Astrocyte (in vitro differentiated cells and primary cell): ENCODE results near the gene ZNF48. TPM values are rescaled to one million over a fixed set of nuclear protein-coding genes. Genes with fewer than 3 reads are reported as not detected.

Experiments used
- DNase-seq: peaks from one replicate; pipeline ENCODE4 v3.0.0-alpha.2; 2010; ENCODE audit warnings: low read depth
- FAIRE-seq: peaks from 2 replicates; lab custom pipeline; 2011; peaks lifted over from hg19 to GRCh38; lab: Jason Lieb, UNC
- H2AFZ ChIP-seq: 2 replicates; pipeline ENCODE4 v1.6.0; 2012; ENCODE audit warnings: low read depth, low read length, inconsistent platforms
- H3K27ac ChIP-seq: 2 replicates; pipeline ENCODE4 v1.5.1; 2011; ENCODE audit warnings: low read depth, low read length, inconsistent platforms
- H3K27me3 ChIP-seq: 2 replicates; pipeline ENCODE4 v1.6.0; 2011; ENCODE audit warnings: low read length, inconsistent platforms; ENCODE audit not compliant: insufficient read depth
- H3K36me3 ChIP-seq: 2 replicates; pipeline ENCODE4 v1.5.1; 2011; ENCODE audit warnings: low read length, inconsistent platforms; ENCODE audit not compliant: insufficient read depth
- H3K4me1 ChIP-seq: 2 replicates; pipeline ENCODE4 v1.5.1; 2011; ENCODE audit warnings: low read length, inconsistent platforms; ENCODE audit not compliant: insufficient read depth
- H3K4me2 ChIP-seq: 2 replicates; pipeline ENCODE4 v1.6.0; 2012; ENCODE audit warnings: low read length, inconsistent platforms
- H3K4me3 ChIP-seq: 2 replicates; pipeline ENCODE4 v1.5.1; 2011; ENCODE audit warnings: low read depth, mild to moderate bottlenecking, low read length, inconsistent platforms; ENCODE audit not compliant: insufficient read depth
- H3K79me2 ChIP-seq: 2 replicates; pipeline ENCODE4 v1.6.0; 2012; ENCODE audit warnings: mild to moderate bottlenecking, low read length, inconsistent platforms; ENCODE audit not compliant: insufficient read depth
- H3K9ac ChIP-seq: 2 replicates; pipeline ENCODE4 v1.6.0; 2012; ENCODE audit warnings: mild to moderate bottlenecking, low read length, inconsistent platforms
- H3K9me3 ChIP-seq: 2 replicates; pipeline ENCODE4 v1.5.1; 2012; ENCODE audit warnings: low read depth, mild to moderate bottlenecking, low read length, inconsistent platforms; ENCODE audit not compliant: insufficient read depth
- H4K20me1 ChIP-seq: 2 replicates; pipeline ENCODE4 v1.6.0; 2012; ENCODE audit warnings: low read length, inconsistent platforms; ENCODE audit not compliant: insufficient read depth
- H3K27ac Mint-ChIP-seq: one replicate; pipeline ENCODE4 v1.8.0; 2021; ENCODE audit warnings: mild to moderate bottlenecking, mixed read lengths; ENCODE audit not compliant: unreplicated experiment
- H3K27me3 Mint-ChIP-seq: one replicate; pipeline ENCODE4 v1.8.0; 2021; ENCODE audit warnings: low read depth, mixed read lengths; ENCODE audit not compliant: unreplicated experiment
- H3K36me3 Mint-ChIP-seq: one replicate; pipeline ENCODE4 v1.8.0; 2021; ENCODE audit warnings: low read depth, mixed read lengths; ENCODE audit not compliant: unreplicated experiment
- H3K4me1 Mint-ChIP-seq: one replicate; pipeline ENCODE4 v1.8.0; 2021; ENCODE audit warnings: low read depth, mixed read lengths; ENCODE audit not compliant: unreplicated experiment
- H3K4me3 Mint-ChIP-seq: one replicate; pipeline ENCODE4 v1.8.0; 2021; ENCODE audit warnings: mild to moderate bottlenecking, moderate library complexity, mixed read lengths; ENCODE audit not compliant: unreplicated experiment
- H3K9me3 Mint-ChIP-seq: one replicate; pipeline ENCODE4 v1.8.0; 2021; ENCODE audit warnings: mild to moderate bottlenecking, mixed read lengths; ENCODE audit not compliant: unreplicated experiment
- EZH2 ChIP-seq: IDR thresholded peaks from 2 replicates; pipeline ENCODE4 v1.6.1; 2012; ENCODE audit warnings: mild to moderate bottlenecking, low read length, inconsistent platforms; ENCODE audit not compliant: insufficient read depth
- total RNA-seq: library from RNA; stranded (reverse); gene quantifications from 2 replicates; pipeline ENCODE4 v1.2.1, GENCODE V29; 2021
- TF ChIP-seq, protein P1 (sequence below): IDR thresholded peaks from 2 replicates; pipeline ENCODE4 v1.5.1; 2011; ENCODE audit warnings: low read depth, mild to moderate bottlenecking, inconsistent platforms, low read length, moderate library complexity; ENCODE audit not compliant: insufficient read depth

Gene ZNF48
- total RNA-seq, 1 donor from 2014 or later, result 19.5 TPM

- no peaks in the 10 kb centered on the region for H3K27me3 Mint-ChIP-seq
- FAIRE-seq (peak; percentile 98), DNase-seq (peak; percentile 100)
Observed at GRCh38 chr16:30370456-30371247, 24.6 kb upstream of the ZNF48 start, which contains the start of gene TBC1D10B. Gene TBC1D10B (minus strand): TSS chr16:30370494. CDS start chr16:30370183, 311 bp downstream.

DNA sequence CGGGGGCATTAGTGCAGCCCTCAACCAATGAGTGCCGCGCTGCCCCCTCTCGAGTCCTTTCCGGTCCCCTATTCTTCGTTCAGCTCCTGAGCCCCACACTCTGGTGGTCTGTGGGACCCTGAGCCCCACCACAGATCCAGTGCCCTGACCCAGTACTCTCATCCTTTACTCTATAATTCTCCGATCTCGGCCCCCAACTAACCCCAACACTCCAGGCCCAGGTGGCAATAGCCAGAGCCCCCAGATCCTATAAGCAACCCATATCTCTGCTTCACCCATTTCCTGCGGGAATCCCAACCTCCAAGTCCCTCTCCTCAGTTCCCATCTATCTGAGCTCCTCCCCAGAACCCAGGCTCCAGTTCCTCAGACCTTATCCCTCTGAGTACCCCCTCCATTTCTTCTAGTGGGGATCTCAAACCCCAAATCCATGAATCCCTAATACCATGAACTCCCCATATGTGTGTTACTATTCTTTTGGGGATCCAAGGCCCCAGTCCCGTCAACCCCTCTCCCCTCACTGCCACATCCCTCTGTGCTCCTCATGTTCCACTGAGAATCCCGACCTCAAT is 23.9 kb upstream of the ZNF48 start:
- Histone ChIP-seq H2AFZ (peak overlapping the region; percentile 68), H3K4me2 (peak overlapping the region; percentile 88), H4K20me1 (peaks cover 33% of the 10 kb centered on the region), H3K79me2 (peaks cover 37% of the 10 kb centered on the region), H3K27ac (peak overlapping the region; percentile 58), H3K9me3 (no peaks in the 10 kb centered on the region), H3K4me1 (peaks cover 20% of the 10 kb centered on the region), H3K27me3 (no peaks in the 10 kb centered on the region), H3K36me3 (peaks cover 3% of the 10 kb centered on the region), H3K9ac (peak overlapping the region; percentile 64), H3K4me3 (peak overlapping the region; percentile 62)
- peaks cover 4% of the 10 kb centered on the region for H3K36me3 Mint-ChIP-seq
- peak overlapping the region; percentile 94 for H3K27ac Mint-ChIP-seq
- DNase-seq (no peak), FAIRE-seq (no peak)
- TF ChIP-seq EZH2, result no peak
- TF ChIP-seq, protein P1, sequence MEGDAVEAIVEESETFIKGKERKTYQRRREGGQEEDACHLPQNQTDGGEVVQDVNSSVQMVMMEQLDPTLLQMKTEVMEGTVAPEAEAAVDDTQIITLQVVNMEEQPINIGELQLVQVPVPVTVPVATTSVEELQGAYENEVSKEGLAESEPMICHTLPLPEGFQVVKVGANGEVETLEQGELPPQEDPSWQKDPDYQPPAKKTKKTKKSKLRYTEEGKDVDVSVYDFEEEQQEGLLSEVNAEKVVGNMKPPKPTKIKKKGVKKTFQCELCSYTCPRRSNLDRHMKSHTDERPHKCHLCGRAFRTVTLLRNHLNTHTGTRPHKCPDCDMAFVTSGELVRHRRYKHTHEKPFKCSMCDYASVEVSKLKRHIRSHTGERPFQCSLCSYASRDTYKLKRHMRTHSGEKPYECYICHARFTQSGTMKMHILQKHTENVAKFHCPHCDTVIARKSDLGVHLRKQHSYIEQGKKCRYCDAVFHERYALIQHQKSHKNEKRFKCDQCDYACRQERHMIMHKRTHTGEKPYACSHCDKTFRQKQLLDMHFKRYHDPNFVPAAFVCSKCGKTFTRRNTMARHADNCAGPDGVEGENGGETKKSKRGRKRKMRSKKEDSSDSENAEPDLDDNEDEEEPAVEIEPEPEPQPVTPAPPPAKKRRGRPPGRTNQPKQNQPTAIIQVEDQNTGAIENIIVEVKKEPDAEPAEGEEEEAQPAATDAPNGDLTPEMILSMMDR, result no peak
- H3K4me3 Mint-ChIP-seq, result peak overlapping the region; percentile 89
- no peaks in the 10 kb centered on the region for H3K27me3 Mint-ChIP-seq
- H3K9me3 Mint-ChIP-seq, result no peaks in the 10 kb centered on the region
- peaks cover 26% of the 10 kb centered on the region for H3K4me1 Mint-ChIP-seq

More at GRCh38 chr16:30370456-30371247, 24.6 kb upstream of the ZNF48 start, which contains the start of gene TBC1D10B:
- TF ChIP-seq, protein P1, result peak; percentile 3
- TF ChIP-seq EZH2, result peak; percentile 42
- peak within 1 kb of the TSS; percentile 89 for H3K4me3 Mint-ChIP-seq
- peaks cover 26% of the 10 kb centered on the region for H3K4me1 Mint-ChIP-seq
- H3K36me3 Mint-ChIP-seq, result peaks cover 6% of the 10 kb centered on the region
- Histone ChIP-seq H3K4me3 (peak within 1 kb of the TSS; percentile 76), H3K36me3 (peaks cover 3% of the 10 kb centered on the region), H4K20me1 (peaks cover 39% of the 10 kb centered on the region), H3K27me3 (no peaks in the 10 kb centered on the region), H3K4me1 (peaks cover 20% of the 10 kb centered on the region), H3K79me2 (peaks cover 44% of the 10 kb centered on the region), H3K4me2 (peak within 1 kb of the TSS; percentile 99), H3K9ac (peak within 1 kb of the TSS; percentile 85), H2AFZ (peak within 1 kb of the TSS; percentile 68), H3K27ac (peak within 1 kb of the TSS; percentile 58), H3K9me3 (no peaks in the 10 kb centered on the region)
- H3K9me3 Mint-ChIP-seq, result no peaks in the 10 kb centered on the region
- H3K27ac Mint-ChIP-seq, result peak within 1 kb of the TSS; percentile 94
